Activated T-cell treated with anti-CD3 and anti-CD28 coated beads, Interleukin-2, amount 50 U/mL, for 24 hours (primary cell): ENCODE data around the gene MYOD1.

Source experiments
- DNase-seq: peaks from one replicate; pipeline ENCODE4 v3.0.0-alpha.2; 2020
- H3K27ac Mint-ChIP-seq: 2 replicates; pipeline ENCODE4 v1.8.0; 2020; ENCODE audit warnings: mild to moderate bottlenecking, mixed read lengths
- H3K27me3 Mint-ChIP-seq: 2 replicates; pipeline ENCODE4 v1.8.0; 2020; ENCODE audit warnings: mixed read lengths
- H3K36me3 Mint-ChIP-seq: 2 replicates; pipeline ENCODE4 v1.8.0; 2020; ENCODE audit warnings: low read depth, mixed read lengths
- H3K4me1 Mint-ChIP-seq: 2 replicates; pipeline ENCODE4 v1.8.0; 2020; ENCODE audit warnings: low read depth, mixed read lengths
- H3K4me3 Mint-ChIP-seq: 2 replicates; pipeline ENCODE4 v1.8.0; 2020; ENCODE audit warnings: mild to moderate bottlenecking, moderate library complexity, mixed read lengths
- H3K9me3 Mint-ChIP-seq: 2 replicates; pipeline ENCODE4 v1.8.0; 2020; ENCODE audit warnings: mixed read lengths

Gene MYOD1

DNA sequence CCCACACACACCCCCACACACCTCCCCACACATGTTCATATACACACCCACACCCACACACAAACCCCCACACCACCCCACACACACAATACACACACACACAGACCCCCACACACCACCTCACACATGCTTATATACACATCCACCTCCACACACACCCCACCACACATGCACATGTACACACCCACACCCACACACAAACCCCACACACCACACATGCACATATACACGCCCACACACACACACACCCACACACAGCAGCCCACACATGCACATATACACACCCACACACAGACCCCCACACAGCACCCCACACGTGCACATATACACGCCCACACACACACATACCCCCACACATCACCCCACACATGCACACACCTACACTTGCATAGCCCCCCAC, 44.3 kb downstream of the MYOD1 start:
- Mint-ChIP-seq H3K36me3 (no peaks in the 10 kb centered on the region), H3K9me3 (no peaks in the 10 kb centered on the region), H3K4me1 (no peaks in the 10 kb centered on the region), H3K27ac (no peak overlapping the region), H3K27me3 (no peaks in the 10 kb centered on the region), H3K4me3 (no peak overlapping the region)
- DNase-seq, result no peak

DNA sequence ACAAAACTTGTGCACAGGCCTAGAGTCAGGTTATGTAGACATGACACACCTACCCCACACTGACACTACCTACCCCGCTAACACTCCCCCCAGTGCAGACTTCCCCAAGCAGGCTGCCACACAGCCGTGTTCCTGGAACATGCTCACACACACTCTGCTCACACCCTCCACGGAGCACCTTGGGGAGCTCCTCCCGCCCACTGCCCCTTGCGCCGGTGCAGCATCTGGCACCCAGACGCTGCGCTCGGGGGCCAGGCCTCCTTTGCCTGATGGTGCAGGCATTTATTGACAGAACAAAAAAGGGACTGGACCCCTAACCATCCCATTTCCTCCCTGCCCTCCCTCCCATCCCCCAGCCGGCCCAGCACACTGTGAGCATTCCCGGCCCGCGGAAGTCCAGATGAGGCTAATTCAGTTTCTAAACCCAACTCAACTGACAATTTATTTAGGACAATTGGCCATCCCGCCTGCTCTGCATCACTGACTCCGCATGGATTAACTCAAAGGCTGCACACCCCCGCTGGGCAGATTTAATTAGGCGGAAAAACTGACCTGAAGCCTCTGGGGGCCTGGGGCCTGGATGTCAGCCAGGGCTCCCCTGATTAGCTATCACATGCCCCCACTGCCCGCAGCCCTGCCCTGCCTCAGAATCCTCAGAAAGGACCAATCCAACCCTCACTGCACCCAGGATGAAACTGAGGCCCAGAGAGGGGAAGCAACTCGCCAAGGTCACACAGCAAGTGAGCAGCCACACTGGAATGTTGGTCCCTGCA, 45.3 kb downstream of the MYOD1 start:
- Mint-ChIP-seq H3K9me3 (no peaks in the 10 kb centered on the region), H3K4me1 (no peaks in the 10 kb centered on the region), H3K36me3 (no peaks in the 10 kb centered on the region), H3K27ac (no peak overlapping the region), H3K4me3 (no peak overlapping the region), H3K27me3 (no peaks in the 10 kb centered on the region)
- no peak for DNase-seq

DNA sequence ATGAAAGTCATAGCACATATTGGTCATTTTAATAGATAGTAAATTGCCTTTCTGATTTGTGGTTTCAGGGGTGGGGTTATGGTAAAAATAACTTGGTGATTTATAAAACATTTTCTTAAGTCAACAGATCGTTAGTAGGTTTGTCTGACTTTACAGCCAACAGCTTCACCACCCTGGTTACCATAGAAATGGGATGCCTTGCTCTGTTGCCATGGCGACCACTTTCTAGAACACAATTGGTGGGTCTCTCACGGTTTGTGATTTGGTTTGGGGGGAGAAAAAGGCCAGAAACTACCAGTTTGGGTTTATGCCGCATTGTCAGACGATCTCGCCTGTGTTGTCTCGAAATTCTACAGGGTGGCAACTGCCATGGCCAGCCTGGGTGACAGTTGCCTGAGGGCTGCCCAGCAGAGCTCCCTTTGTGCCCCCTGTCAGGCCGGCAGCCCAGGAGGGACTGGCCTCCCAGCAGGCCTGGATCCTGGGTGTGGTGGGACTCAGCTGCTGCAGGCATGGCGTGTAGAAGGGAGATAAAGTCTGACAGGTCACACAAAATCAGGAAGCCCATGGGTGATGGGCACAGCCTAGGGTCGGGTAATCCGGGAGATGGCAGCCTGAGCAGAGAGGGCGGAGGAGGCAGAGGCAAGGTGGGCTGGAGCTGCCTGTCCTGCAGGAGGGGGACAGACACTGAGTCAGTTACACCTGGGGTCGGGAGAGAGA, 46.1 kb downstream of the MYOD1 start:
- no peaks in the 10 kb centered on the region for H3K4me1 Mint-ChIP-seq
- H3K27me3 Mint-ChIP-seq, result no peaks in the 10 kb centered on the region
- H3K36me3 Mint-ChIP-seq, result no peaks in the 10 kb centered on the region
- H3K9me3 Mint-ChIP-seq, result no peaks in the 10 kb centered on the region
- no peak overlapping the region for H3K27ac Mint-ChIP-seq
- DNase-seq, result no peak
- no peak overlapping the region for H3K4me3 Mint-ChIP-seq

DNA sequence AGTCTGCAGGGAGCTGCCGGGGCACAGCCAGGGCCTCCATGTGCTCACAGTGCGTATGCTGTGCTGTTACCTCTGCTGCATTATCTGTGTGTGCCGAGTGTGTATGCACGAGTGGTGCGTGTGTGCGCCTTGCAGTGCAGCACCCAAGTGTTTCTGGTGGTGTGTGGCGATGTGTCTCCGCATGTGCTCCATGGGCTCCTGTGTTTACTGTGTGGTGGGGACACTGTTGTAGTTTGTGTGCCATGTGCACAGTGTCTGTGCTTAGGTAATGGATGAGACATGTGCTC, 46.6 kb downstream of the MYOD1 start:
- no peak overlapping the region for H3K4me3 Mint-ChIP-seq
- H3K36me3 Mint-ChIP-seq, result no peaks in the 10 kb centered on the region
- no peaks in the 10 kb centered on the region for H3K9me3 Mint-ChIP-seq
- no peaks in the 10 kb centered on the region for H3K4me1 Mint-ChIP-seq
- DNase-seq, result no peak
- H3K27me3 Mint-ChIP-seq, result no peaks in the 10 kb centered on the region
- H3K27ac Mint-ChIP-seq, result no peak overlapping the region

DNA sequence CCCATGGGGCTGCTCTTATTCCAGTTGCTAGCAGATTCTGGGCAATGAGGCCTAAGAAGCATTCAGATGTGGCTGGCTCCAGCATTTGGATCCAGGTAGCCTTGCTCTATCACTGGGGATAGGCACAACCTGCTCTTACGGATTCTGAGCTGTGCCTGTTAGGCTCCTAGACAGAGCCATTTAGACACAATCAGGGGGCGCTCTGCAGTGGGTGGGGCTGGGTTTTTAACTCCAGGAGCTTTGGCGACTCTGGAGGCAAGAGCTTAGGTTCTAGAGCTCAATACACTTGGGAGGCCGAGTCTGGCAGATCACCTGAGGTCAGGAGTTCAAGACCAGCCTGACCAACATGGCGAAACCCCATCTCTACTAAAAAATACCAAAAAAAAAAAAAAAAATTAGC, 47.2 kb downstream of the MYOD1 start:
- no peak overlapping the region for H3K27ac Mint-ChIP-seq
- H3K4me3 Mint-ChIP-seq, result no peak overlapping the region
- H3K36me3 Mint-ChIP-seq, result no peaks in the 10 kb centered on the region
- no peaks in the 10 kb centered on the region for H3K9me3 Mint-ChIP-seq
- no peak for DNase-seq
- no peaks in the 10 kb centered on the region for H3K27me3 Mint-ChIP-seq
- H3K4me1 Mint-ChIP-seq, result no peaks in the 10 kb centered on the region

DNA sequence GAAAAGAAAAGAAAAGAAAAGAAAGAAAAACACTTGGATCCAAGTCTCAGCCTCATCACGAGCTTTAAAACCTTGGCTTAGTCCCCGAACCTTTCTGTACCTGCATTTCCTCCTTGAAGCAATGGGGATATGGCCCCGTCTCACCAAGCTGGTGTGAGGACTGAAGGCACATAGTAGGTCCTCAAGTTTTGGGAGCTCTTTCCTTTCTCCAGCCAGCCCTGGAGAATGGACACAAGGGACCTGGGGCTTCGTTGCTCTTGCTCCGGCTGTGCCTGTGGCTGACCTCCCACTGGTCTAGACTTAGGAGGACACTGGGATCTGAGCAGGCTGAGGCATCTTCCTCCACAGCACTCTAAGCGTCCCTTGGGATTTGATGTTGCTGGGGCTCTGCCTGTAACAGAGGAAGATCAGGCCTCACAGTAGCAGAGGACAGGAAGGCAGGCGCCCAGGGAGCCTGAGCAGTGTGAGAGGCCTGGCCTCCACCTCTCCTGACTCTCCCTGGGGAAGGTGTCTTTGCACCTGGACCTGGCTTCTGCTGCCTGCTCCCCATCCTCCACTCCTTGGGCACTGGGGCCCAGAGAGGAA, 48.0 kb downstream of the MYOD1 start:
- Mint-ChIP-seq H3K27me3 (no peaks in the 10 kb centered on the region), H3K4me3 (no peak overlapping the region), H3K4me1 (no peaks in the 10 kb centered on the region), H3K36me3 (no peaks in the 10 kb centered on the region), H3K9me3 (no peaks in the 10 kb centered on the region), H3K27ac (no peak overlapping the region)
- no peak for DNase-seq

DNA sequence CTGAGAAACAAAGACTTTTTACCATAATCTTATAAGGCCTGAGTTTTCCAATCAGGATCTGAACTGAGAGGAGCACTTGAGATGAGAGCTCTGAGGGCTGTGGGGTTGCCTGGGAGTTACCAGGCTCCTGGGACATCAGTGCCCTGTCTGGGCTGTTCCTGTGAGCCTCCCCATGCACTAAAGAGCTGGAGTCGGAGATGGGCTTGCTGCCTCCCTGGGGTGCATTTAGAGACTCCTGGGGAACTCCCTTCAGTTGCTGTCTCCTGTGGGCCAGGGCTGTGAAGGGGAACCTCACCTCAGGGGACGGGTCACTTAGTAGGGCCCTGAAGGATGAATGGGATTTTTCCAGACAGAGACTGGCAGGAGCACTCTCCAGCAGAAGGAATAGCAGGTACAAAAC, 48.5 kb downstream of the MYOD1 start:
- no peak for DNase-seq
- no peaks in the 10 kb centered on the region for H3K4me1 Mint-ChIP-seq
- no peaks in the 10 kb centered on the region for H3K27me3 Mint-ChIP-seq
- H3K9me3 Mint-ChIP-seq, result no peaks in the 10 kb centered on the region
- H3K27ac Mint-ChIP-seq, result no peak overlapping the region
- no peaks in the 10 kb centered on the region for H3K36me3 Mint-ChIP-seq
- no peak overlapping the region for H3K4me3 Mint-ChIP-seq

DNA sequence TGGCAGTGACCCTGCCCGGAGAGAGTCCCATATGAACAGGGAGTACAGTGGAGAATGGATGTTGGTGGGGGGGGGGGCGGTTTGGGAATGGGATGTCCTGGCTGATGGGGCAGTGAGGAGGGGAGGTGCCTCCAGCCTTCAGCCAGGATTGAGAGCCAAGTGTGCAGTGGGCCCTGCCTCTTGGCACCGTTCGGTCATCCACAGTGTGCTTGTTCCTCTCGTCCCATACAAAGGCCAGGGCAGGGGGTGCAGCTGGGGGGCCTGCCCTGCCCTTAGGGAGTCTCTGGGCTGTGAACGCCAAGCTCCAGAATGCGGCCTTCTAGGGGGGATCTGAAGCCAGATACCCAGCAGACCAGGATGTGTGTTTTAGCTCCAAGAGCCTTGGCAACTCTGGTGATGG, 49.2 kb downstream of the MYOD1 start:
- H3K36me3 Mint-ChIP-seq, result no peaks in the 10 kb centered on the region
- no peaks in the 10 kb centered on the region for H3K9me3 Mint-ChIP-seq
- no peaks in the 10 kb centered on the region for H3K27me3 Mint-ChIP-seq
- no peak overlapping the region for H3K4me3 Mint-ChIP-seq
- no peak for DNase-seq
- H3K4me1 Mint-ChIP-seq, result no peaks in the 10 kb centered on the region
- H3K27ac Mint-ChIP-seq, result no peak overlapping the region

DNA sequence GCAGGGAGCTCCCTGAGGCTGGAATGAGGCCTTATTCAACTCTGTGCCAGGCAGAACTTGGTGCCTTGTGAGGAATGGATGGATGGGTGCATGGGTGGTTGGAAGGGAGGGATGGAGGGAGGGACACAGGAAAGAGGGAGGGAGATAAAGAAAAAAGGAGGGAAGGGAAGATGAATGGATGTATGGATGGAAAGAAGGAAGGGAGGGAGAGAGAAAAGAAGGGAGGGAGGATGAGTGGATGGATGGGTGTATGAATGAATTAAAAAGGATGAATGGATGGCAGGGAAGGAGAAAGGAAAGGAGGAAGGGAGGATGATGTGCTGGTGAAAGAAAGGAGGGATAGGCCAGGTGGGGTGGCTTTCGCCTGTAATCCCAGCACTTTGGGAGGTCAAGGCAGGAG, 49.8 kb downstream of the MYOD1 start:
- no peaks in the 10 kb centered on the region for H3K36me3 Mint-ChIP-seq
- H3K9me3 Mint-ChIP-seq, result no peaks in the 10 kb centered on the region
- DNase-seq, result no peak
- no peak overlapping the region for H3K27ac Mint-ChIP-seq
- no peaks in the 10 kb centered on the region for H3K27me3 Mint-ChIP-seq
- no peaks in the 10 kb centered on the region for H3K4me1 Mint-ChIP-seq
- no peak overlapping the region for H3K4me3 Mint-ChIP-seq

DNA sequence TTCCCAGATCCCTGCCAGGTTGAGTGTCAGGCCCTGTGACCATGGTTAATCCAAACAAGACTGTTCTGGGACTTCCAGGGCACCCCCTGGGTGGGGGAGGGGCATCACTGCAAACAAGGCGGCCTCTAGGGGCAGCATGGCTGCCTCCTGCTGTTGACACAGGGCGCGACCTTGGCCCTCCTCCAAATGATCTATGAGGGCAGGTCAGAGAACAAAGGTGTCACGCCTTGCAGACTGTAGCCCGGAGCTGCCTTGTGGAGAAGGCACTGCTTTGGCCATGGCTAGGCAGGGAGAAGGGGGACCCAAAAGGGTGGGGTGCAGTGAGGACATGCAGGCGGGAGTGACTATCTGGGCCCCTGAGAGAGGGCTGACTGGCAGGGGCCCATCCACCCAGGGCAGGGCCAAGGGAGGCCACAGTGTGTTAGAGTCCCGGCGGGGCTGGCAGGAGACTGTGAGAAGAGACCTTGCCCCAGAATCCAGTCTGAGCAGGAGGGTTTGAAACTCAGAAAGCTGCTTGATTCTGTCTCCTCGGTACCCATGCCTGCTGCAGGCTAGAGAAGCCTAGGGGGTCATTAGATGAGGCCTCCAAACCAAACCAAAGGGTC, 50.8 kb downstream of the MYOD1 start:
- Mint-ChIP-seq H3K4me3 (no peak overlapping the region), H3K36me3 (no peaks in the 10 kb centered on the region), H3K4me1 (no peaks in the 10 kb centered on the region), H3K9me3 (no peaks in the 10 kb centered on the region), H3K27ac (no peak overlapping the region), H3K27me3 (no peaks in the 10 kb centered on the region)
- DNase-seq, result no peak

DNA sequence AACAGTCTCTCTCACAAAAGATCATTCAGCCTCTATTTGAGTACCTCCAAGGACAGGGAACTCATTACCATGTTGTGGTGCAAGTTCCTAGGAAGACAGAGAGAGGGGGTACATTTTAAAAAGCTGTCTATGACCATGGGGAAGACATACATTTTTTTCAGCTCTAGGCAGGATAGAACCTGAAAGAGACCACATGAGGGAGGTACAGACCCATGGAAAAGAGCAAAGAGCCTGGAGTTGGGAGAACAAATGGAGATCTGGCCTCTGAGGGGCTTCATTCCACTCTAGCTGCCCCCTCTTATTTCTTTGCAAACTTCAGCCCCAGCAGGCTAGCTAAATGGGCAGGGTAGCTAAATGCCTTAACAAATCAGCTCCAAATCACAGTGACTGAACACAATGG, 51.5 kb downstream of the MYOD1 start:
- H3K27me3 Mint-ChIP-seq, result no peaks in the 10 kb centered on the region
- no peak for DNase-seq
- no peak overlapping the region for H3K4me3 Mint-ChIP-seq
- H3K4me1 Mint-ChIP-seq, result no peaks in the 10 kb centered on the region
- H3K27ac Mint-ChIP-seq, result no peak overlapping the region
- no peaks in the 10 kb centered on the region for H3K9me3 Mint-ChIP-seq
- H3K36me3 Mint-ChIP-seq, result no peaks in the 10 kb centered on the region

DNA sequence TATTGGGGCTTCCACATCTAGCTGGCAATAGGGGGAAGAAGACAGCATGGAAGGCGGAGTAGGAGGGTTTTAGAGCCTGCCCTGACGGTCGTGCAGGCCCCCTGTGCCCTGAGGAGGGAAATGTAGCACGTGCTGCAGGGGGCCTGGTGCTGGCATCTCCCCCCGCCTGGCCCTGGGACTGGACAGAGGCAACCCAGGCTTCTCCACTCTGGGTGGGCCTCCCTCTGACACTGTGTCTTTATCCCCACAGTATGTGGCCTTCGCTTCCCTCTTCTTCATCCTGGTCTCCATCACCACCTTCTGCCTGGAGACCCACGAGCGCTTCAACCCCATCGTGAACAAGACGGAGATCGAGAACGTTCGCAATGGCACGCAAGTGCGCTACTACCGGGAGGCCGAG, 52.0 kb downstream of the MYOD1 start:
- no peak for DNase-seq
- H3K4me3 Mint-ChIP-seq, result no peak overlapping the region
- no peak overlapping the region for H3K27ac Mint-ChIP-seq
- H3K4me1 Mint-ChIP-seq, result no peaks in the 10 kb centered on the region
- no peaks in the 10 kb centered on the region for H3K27me3 Mint-ChIP-seq
- no peaks in the 10 kb centered on the region for H3K36me3 Mint-ChIP-seq
- H3K9me3 Mint-ChIP-seq, result no peaks in the 10 kb centered on the region
